Uterus (tissue), 2 donors: ENCODE measurements around the gene NRROS.

Source experiments
- POLR2A ChIP-seq, 2 donors: fragments of 450-650 bp; IDR thresholded peaks; one replicate each; pipeline ENCODE4 v1.6.1; 2016; ENCODE audit warnings: antibody characterized with exemption in 2 of 2, mild to moderate bottlenecking in 1 of 2, moderate library complexity in 1 of 2
- TF ChIP-seq, protein P1 (sequence below), 4 experiments: fragments of 200-600 bp in 2 of 4; fragments of 450-650 bp in 2 of 4; sonication (generic) in 2 of 4; IDR thresholded peaks; one replicate each; pipeline ENCODE4 v1.5.1; 2016 to 2019; ENCODE audit warnings: antibody characterized with exemption in 4 of 4, mild to moderate bottlenecking in 2 of 4, moderate library complexity in 1 of 4

DNA sequence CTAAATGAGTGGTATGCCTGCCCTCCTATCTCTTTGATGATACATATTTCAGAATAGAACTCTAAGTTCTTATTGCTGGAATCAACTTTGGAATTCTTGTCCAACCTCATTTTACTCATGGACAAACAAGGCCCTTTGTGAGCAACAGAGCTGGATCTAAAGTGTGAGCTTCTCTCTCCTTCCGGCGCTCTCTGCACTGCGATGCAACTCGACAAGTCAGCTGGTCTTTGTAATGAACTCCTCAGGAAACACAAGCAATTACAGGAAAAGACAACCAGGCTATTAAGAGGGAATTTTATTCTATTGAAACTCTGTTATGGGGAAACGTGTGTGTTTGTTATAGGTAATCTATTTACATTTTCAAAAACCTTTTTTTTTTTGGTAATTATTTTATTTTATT is 20.3 kb upstream of the NRROS start:
- TF ChIP-seq, protein P1, sequence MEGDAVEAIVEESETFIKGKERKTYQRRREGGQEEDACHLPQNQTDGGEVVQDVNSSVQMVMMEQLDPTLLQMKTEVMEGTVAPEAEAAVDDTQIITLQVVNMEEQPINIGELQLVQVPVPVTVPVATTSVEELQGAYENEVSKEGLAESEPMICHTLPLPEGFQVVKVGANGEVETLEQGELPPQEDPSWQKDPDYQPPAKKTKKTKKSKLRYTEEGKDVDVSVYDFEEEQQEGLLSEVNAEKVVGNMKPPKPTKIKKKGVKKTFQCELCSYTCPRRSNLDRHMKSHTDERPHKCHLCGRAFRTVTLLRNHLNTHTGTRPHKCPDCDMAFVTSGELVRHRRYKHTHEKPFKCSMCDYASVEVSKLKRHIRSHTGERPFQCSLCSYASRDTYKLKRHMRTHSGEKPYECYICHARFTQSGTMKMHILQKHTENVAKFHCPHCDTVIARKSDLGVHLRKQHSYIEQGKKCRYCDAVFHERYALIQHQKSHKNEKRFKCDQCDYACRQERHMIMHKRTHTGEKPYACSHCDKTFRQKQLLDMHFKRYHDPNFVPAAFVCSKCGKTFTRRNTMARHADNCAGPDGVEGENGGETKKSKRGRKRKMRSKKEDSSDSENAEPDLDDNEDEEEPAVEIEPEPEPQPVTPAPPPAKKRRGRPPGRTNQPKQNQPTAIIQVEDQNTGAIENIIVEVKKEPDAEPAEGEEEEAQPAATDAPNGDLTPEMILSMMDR (IDR thresholded peaks at IDR 0.05): no peak
- TF ChIP-seq POLR2A (IDR thresholded peaks at IDR 0.05): no peak
